ENCODE results near the gene BCL2L12. TPM values are rescaled to one million over a fixed set of nuclear protein-coding genes. Genes with fewer than 3 reads are reported as not detected.

BCL2L12 gene
- total and polyA plus RNA-seq, 4 donors: 0.89 to 15.0 (median 7.9) TPM

DNA sequence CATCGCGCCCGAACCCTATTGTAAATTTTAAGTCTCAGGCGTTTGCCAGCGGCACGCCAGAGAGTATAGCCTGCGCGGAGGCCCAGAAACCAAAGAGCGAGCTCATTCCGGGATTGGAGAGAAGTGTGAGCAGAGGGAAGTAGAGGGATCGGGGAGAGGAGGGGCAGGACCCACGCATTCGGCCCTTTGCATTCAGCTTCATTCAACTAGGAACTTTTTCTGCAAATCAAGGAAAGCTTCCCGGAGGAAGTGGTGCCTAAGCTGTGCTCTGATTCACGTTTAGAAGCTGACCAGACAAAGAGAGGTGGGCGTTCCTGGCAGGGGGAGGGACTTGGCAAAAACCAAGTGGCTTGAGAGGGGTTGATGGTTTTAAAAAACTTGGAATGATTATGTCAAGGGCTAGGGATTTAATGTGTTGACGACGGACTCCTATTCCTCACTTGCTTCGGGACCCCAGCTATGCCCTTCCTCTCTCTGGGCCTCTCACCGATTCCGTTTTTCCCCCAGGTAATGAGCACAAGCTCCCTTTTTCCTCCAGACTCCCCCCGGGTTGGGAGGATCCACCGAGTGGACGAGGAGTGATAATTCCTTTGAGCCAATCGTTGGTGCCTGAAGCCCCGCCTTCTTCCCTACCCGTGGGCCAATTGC lies 10.5 kb downstream of the BCL2L12 start:
- no peaks in the 10 kb centered on the region for H3K9me3 ChIP-seq (ENCODE audit: control insufficient read depth, insufficient read depth, low read length)
- DNase-seq (ENCODE audit: low read depth in 4 of 6, low spot score in 6 of 6): peak in 1 of 6 donors; percentile 86

DNA sequence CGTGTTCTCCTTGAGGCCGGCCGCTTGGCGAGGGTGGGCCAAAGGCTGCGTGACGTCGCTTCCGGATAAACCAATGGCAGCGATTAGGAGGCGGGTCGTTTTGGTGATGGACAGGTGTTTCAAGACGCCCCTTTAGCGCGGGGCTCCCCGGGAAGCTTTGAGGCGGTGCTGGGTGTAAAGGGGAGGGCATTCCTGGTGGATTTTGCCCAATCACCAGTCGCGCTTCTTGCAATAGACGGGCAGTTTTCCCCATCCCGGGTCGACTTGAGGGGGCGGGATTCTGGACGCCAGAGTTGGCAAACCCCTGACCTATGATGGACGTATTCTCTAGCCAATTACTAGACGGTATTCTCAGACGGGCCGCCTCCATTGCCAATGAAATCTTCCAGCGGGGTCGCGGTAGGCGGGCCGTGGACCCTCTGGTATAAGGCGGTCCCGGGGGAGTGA lies 11.1 kb downstream of the BCL2L12 start:
- WGBS (ENCODE audit: insufficient coverage): 0% methylated on average over 26 of the region's 34 CpGs
- Histone ChIP-seq H3K4me1 (ENCODE audit: control insufficient read depth, insufficient read depth, low read length) (peaks cover 53% of the 10 kb centered on the region), H3K27me3 (ENCODE audit: control insufficient read depth, insufficient read depth, low read length) (no peaks in the 10 kb centered on the region), H3K27ac (ENCODE audit: low read depth, low read length) (peak overlapping the region; percentile 97), H3K36me3 (ENCODE audit: control insufficient read depth, insufficient read depth, low read length) (peaks cover 23% of the 10 kb centered on the region), H3K4me3 (ENCODE audit: low read depth, low read length) (peak overlapping the region; percentile 100), H3K9me3 (ENCODE audit: control insufficient read depth, insufficient read depth, low read length) (no peaks in the 10 kb centered on the region)
- peak; percentile 99 to 100 (median 100) for DNase-seq (ENCODE audit: low read depth in 4 of 6, low spot score in 6 of 6)

More for the DNA sequence above, 10.5 kb downstream of the BCL2L12 start:
- Histone ChIP-seq H3K27me3 (ENCODE audit: control insufficient read depth, insufficient read depth, low read length) (no peaks in the 10 kb centered on the region), H3K4me1 (ENCODE audit: control insufficient read depth, insufficient read depth, low read length) (peaks cover 54% of the 10 kb centered on the region), H3K4me3 (ENCODE audit: low read depth, low read length) (peak overlapping the region; percentile 73), H3K36me3 (ENCODE audit: control insufficient read depth, insufficient read depth, low read length) (peaks cover 18% of the 10 kb centered on the region), H3K27ac (ENCODE audit: low read depth, low read length) (peak overlapping the region; percentile 97)
- under 1% methylated on average over 25 of the region's 27 CpGs for WGBS (ENCODE audit: insufficient coverage)

DNA sequence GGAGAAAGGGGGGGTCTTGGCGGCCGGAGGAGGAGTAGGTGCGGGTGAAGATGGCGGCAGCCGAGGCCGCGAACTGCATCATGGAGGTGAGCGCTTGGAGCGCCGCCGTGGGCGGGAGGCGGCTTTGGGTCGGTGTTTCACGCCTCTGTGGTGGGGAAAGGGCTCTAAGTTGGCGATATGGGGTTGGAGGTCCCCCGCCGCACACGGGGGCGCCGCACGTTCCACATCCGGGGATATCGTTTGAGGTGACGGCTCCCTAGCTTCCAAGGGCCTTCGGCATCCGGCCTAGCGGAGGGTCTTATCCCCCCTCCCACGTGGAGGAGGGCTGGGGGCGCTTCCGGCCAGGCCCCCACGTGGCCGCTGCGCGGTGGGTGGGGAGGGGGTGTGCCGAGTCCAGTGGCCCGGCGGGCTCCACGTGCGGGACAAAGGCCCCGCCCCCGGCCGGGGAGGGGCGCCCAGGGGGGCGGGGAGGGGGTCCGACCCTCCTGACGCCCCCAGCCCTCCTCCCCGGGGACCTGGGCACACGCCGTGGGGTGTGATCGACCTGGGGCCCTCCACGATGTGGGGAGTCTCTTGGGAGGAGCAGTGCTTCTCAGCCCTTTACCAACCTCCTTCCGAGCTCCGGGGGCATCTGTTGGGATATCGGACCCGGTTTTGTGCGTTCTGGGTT lies 11.6 kb downstream of the BCL2L12 start, which contains the start of gene PRMT1:
Gene PRMT1, plus strand, starts transcription at position 41 of the 670 bp plus-strand sequence. Its CDS starts 10 bp downstream, at position 51.
- DNase-seq (ENCODE audit: low read depth in 4 of 6, low spot score in 6 of 6): no peak
- Histone ChIP-seq H3K27ac (ENCODE audit: low read depth, low read length) (peak within 1 kb of the TSS; percentile 97), H3K4me3 (ENCODE audit: low read depth, low read length) (peak within 1 kb of the TSS; percentile 100), H3K36me3 (ENCODE audit: control insufficient read depth, insufficient read depth, low read length) (peaks cover 29% of the 10 kb centered on the region), H3K27me3 (ENCODE audit: control insufficient read depth, insufficient read depth, low read length) (no peaks in the 10 kb centered on the region), H3K4me1 (ENCODE audit: control insufficient read depth, insufficient read depth, low read length) (peaks cover 48% of the 10 kb centered on the region), H3K9me3 (ENCODE audit: control insufficient read depth, insufficient read depth, low read length) (no peaks in the 10 kb centered on the region)
- under 1% methylated on average over 30 of the region's 57 CpGs for WGBS (ENCODE audit: insufficient coverage)

DNA sequence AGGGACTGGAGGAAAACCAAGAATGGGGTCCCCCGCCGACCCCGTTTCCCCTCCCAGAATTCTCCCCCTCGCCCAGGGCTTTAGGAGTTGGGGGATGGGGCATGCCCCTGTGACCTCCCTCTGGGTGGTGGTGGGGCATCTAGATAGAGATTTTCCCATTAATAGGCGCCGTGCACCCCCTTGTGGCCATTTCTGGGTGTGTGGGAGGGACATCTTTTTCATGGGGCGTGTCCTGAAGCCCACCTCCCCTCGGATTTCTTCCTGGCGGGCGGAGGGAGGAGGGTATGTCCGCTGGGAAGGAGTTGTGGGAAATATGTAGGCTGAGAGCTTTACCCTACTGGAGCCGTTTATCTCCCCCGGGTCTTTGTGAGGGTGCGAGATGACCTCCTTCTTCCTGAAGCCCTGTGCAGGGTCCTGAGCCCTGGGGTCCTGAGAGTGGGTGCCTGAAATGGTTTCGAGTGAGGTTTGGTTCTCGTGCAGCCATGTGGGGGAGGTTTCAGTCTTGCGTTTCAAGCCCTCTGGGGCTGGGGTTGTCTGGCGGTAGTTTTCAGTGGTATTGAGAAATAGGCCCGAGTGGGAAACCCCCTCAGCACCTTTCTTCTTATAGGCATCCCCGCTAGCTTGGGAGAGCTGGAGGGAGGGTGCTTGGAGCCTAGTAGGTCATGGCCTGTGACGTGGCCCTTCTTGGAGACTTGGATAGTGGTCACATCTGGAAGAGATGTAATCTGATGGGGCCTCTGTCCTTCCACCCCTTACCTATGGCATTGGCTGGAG lies 12.4 kb downstream of the BCL2L12 start:
- Histone ChIP-seq H3K4me3 (ENCODE audit: low read depth, low read length) (peak overlapping the region; percentile 100), H3K36me3 (ENCODE audit: control insufficient read depth, insufficient read depth, low read length) (peaks cover 34% of the 10 kb centered on the region), H3K9me3 (ENCODE audit: control insufficient read depth, insufficient read depth, low read length) (no peaks in the 10 kb centered on the region), H3K27ac (ENCODE audit: low read depth, low read length) (peak overlapping the region; percentile 97), H3K27me3 (ENCODE audit: control insufficient read depth, insufficient read depth, low read length) (no peaks in the 10 kb centered on the region), H3K4me1 (ENCODE audit: control insufficient read depth, insufficient read depth, low read length) (peaks cover 47% of the 10 kb centered on the region)
- DNase-seq (ENCODE audit: low read depth in 4 of 6, low spot score in 6 of 6): peak in 2 of 6 donors; percentile 92 to 94
- WGBS (ENCODE audit: insufficient coverage): 2% methylated on average over 9 of the region's 21 CpGs

DNA sequence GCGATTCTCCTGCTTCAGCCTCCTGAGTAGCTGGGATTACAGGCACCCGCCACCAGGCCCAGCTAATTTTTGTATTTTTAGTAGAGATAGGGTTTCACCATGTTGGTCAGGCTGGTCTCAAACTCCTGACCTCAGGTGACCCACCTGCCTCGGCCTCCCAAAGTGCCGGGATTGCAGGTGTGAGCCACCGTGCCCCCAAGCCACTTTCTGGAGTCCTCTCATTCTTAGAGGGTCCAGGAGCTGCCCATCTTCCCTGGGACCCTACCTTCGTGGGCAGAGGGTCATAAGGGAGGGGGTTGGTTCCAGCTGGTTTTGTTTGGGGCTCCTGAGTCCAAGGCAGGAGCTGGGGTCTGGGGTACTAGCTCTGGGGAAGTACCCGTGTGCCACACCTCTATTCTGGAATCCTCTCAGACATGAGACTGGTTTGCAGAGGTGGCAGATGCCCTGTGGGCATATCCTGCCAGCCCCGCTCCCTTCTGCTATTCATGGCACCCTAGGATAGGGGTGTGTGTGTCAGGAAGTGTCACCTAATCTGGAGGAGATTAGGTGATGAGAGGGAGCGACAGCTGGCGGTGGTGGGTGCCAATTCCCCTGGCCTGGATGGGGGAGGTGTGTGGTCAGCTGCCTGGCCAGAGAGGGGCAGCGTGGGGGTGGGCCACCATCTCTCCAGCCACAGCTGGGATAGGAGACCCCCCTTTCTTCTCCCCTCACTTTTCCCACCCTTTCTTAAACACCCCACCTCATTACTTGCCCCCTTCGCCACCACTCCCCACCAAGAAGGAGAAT lies 13.4 kb downstream of the BCL2L12 start:
- no peaks in the 10 kb centered on the region for H3K9me3 ChIP-seq (ENCODE audit: control insufficient read depth, insufficient read depth, low read length)
- peaks cover 45% of the 10 kb centered on the region for H3K36me3 ChIP-seq (ENCODE audit: control insufficient read depth, insufficient read depth, low read length)
- no peaks in the 10 kb centered on the region for H3K27me3 ChIP-seq (ENCODE audit: control insufficient read depth, insufficient read depth, low read length)
- no peak overlapping the region for H3K27ac ChIP-seq (ENCODE audit: low read depth, low read length)
- WGBS (ENCODE audit: insufficient coverage): 58% methylated on average over 3 of the region's 12 CpGs
- no peak for DNase-seq (ENCODE audit: low read depth in 4 of 6, low spot score in 6 of 6)
- H3K4me1 ChIP-seq (ENCODE audit: control insufficient read depth, insufficient read depth, low read length): peaks cover 47% of the 10 kb centered on the region
- H3K4me3 ChIP-seq (ENCODE audit: low read depth, low read length): no peak overlapping the region

DNA sequence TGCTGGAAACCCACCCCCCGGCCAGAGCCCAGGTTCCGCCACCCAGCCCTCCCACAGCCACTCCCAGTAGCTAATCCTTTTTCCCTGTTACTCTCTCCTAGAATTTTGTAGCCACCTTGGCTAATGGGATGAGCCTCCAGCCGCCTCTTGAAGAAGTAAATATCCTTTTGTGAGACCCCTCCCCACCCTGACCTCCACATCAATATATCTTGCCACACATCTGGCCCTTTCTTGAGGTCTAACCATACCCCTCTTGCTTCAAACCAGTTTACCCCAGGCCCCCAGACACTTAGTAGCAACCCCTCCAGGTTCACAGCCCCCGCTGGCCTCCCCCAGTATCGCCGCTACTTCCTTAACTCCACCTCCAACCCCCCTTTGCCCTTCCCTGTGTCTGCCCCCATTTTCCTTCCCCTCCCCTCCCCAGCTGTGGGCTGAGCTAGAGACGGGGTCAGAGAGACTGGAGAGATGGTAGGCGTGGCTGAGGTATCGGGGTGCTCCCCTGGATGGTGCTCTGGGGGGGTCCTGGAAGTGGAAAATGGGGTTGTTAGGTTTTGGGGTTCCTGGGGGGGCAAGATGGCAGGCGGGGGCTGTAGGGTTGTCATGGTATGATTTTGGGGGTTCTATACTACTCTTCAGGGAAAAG lies 14.2 kb downstream of the BCL2L12 start:
- WGBS (ENCODE audit: insufficient coverage): 33% methylated on average over 6 of the region's 10 CpGs
- Histone ChIP-seq H3K4me1 (ENCODE audit: control insufficient read depth, insufficient read depth, low read length) (peaks cover 47% of the 10 kb centered on the region), H3K27ac (ENCODE audit: low read depth, low read length) (peak overlapping the region; percentile 90), H3K36me3 (ENCODE audit: control insufficient read depth, insufficient read depth, low read length) (peaks cover 52% of the 10 kb centered on the region), H3K27me3 (ENCODE audit: control insufficient read depth, insufficient read depth, low read length) (no peaks in the 10 kb centered on the region), H3K9me3 (ENCODE audit: control insufficient read depth, insufficient read depth, low read length) (no peaks in the 10 kb centered on the region), H3K4me3 (ENCODE audit: low read depth, low read length) (peak overlapping the region; percentile 10)
- DNase-seq (ENCODE audit: low read depth in 4 of 6, low spot score in 6 of 6): no peak

DNA sequence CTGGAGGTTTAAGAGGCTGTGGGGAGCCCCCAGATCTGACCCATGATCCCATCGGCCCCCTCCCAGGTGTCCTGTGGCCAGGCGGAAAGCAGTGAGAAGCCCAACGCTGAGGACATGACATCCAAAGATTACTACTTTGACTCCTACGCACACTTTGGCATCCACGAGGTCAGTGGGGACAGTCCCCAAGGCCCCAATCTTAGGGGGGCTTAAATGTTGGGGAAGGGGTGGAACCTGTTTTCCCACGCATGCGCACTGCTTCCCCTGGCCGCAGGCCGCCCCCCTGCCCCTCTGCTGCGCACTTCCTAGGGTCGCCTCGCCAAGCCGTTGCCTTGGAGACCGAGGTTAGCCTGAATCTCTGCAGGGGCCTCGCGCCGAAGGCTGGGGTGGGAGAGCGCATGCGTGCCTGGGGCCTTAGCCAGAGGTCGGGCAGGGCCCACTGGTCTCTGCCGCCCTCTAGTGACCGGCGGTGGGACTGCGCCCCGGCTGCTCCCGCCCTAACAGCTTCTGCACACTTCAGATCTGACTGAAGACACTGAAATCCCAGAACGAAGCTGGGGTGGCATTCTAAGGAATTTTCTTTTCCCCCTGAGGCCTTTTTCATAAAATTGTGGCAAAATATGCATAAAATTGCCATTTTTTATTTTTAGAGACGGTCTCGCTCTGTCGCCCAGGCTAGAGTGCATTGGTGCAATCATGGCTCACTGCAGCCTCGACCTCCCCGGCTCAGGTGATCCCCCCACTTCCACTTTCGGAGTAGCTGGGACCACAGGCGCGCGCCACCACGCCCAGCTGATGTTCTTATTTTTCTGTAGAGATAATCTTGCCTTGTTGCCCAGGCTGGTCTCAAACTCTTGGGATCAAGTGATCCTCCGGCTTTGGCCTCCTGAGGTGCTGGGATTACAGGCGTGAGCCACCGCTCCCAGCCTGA lies 15.0 kb downstream of the BCL2L12 start:
- H3K27ac ChIP-seq (ENCODE audit: low read depth, low read length): peak overlapping the region; percentile 90

DNA sequence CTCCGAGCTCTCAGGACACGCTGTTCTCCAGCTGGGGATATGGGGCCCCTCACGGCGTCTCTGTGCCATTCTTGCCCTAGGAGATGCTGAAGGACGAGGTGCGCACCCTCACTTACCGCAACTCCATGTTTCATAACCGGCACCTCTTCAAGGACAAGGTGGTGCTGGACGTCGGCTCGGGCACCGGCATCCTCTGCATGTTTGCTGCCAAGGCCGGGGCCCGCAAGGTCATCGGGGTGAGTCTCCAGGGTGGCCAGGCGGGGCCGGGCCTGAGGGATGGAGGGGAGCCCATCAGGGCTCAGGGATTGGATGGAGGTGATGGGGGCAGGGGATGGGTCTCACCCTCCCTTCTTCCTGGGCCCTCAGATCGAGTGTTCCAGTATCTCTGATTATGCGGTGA lies 16.1 kb downstream of the BCL2L12 start:
- Histone ChIP-seq H3K4me3 (ENCODE audit: low read depth, low read length) (no peak overlapping the region), H3K27me3 (ENCODE audit: control insufficient read depth, insufficient read depth, low read length) (no peaks in the 10 kb centered on the region), H3K36me3 (ENCODE audit: control insufficient read depth, insufficient read depth, low read length) (peaks cover 70% of the 10 kb centered on the region), H3K27ac (ENCODE audit: low read depth, low read length) (no peak overlapping the region), H3K4me1 (ENCODE audit: control insufficient read depth, insufficient read depth, low read length) (peaks cover 39% of the 10 kb centered on the region), H3K9me3 (ENCODE audit: control insufficient read depth, insufficient read depth, low read length) (no peaks in the 10 kb centered on the region)
- 95% methylated on average over 17 of the region's 19 CpGs for WGBS (ENCODE audit: insufficient coverage)
- no peak for DNase-seq (ENCODE audit: low read depth in 4 of 6, low spot score in 6 of 6)

More for the DNA sequence above, 15.0 kb downstream of the BCL2L12 start:
- Histone ChIP-seq H3K27me3 (ENCODE audit: control insufficient read depth, insufficient read depth, low read length) (no peaks in the 10 kb centered on the region), H3K4me3 (ENCODE audit: low read depth, low read length) (peak overlapping the region; percentile 10), H3K9me3 (ENCODE audit: control insufficient read depth, insufficient read depth, low read length) (no peaks in the 10 kb centered on the region), H3K36me3 (ENCODE audit: control insufficient read depth, insufficient read depth, low read length) (peaks cover 60% of the 10 kb centered on the region), H3K4me1 (ENCODE audit: control insufficient read depth, insufficient read depth, low read length) (peaks cover 46% of the 10 kb centered on the region)
- DNase-seq (ENCODE audit: low read depth in 4 of 6, low spot score in 6 of 6): peak in 5 of 6 donors; percentile 87 to 98 (median 89)
- WGBS (ENCODE audit: insufficient coverage): 35% methylated on average over 36 of the region's 40 CpGs
